Measurements from ENCODE around the gene PTPRG.

DNA sequence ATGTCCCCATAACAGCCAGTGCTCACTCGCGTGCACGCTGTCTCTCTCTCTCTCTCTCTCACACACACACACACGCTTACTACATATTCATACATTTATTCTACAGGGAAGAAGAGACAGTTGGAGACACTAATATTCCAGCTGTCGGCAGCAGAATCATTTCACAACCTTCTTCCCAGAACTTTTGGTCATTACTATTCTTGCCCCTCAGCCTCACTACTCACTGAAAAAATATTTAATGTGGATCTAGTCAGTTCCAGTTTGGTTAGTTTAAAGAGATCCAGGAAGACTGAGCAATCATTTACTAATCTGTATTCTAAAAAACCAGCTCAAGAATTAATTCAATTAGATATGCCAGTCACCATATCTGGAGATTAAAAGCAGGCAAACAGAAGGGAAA lies 394.9 kb downstream of the PTPRG start:
- TF ChIP-seq, protein P1, sequence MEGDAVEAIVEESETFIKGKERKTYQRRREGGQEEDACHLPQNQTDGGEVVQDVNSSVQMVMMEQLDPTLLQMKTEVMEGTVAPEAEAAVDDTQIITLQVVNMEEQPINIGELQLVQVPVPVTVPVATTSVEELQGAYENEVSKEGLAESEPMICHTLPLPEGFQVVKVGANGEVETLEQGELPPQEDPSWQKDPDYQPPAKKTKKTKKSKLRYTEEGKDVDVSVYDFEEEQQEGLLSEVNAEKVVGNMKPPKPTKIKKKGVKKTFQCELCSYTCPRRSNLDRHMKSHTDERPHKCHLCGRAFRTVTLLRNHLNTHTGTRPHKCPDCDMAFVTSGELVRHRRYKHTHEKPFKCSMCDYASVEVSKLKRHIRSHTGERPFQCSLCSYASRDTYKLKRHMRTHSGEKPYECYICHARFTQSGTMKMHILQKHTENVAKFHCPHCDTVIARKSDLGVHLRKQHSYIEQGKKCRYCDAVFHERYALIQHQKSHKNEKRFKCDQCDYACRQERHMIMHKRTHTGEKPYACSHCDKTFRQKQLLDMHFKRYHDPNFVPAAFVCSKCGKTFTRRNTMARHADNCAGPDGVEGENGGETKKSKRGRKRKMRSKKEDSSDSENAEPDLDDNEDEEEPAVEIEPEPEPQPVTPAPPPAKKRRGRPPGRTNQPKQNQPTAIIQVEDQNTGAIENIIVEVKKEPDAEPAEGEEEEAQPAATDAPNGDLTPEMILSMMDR (conservative IDR thresholded peaks at IDR 0.05), result no peak
- no peak for TF ChIP-seq ZFX (IDR thresholded peaks at IDR 0.05)
